ENCODE results near the gene ZNF341.

ZNF341 gene

DNA sequence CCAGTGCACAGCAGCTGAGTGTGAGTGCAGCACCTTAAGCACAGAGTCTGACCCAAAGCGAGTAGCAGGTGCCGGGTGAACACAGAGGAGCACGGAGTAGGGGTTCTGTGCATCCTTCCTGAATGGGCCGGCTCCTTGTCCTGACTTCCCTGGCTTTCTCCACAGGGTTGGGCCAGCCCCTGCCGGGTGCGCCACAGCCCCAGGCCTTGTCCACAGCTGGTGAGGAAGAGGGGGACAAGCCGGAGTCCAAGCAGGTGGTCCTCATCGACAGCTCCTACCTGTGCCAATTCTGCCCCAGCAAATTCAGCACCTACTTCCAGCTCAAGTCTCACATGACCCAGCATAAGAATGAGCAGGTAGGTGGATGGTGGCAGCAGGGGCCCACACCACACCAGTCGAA lies 34.9 kb downstream of the ZNF341 start:
- no peak for DNase-seq (ENCODE audit: low read depth in 1 of 2, low spot score in 1 of 2)

DNA sequence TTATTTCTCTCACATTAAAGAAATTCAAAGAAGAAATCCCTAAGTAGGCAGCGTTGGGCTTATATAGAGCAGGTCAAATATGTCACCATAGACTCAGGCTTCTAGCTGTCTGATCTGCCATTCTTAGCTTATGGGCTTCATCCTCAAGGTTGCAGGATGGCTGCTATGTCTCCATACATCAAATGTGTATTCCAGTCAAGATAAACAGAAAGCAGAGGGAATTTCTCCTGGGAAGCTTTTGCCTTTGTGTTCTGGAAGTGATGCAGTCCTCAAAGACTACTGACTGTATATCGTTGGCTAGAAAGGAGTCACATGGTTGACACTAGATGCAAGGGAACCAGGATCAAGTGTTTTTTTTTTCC lies 36.0 kb downstream of the ZNF341 start:
- no peak for DNase-seq (ENCODE audit: low read depth in 1 of 2, low spot score in 1 of 2)

DNA sequence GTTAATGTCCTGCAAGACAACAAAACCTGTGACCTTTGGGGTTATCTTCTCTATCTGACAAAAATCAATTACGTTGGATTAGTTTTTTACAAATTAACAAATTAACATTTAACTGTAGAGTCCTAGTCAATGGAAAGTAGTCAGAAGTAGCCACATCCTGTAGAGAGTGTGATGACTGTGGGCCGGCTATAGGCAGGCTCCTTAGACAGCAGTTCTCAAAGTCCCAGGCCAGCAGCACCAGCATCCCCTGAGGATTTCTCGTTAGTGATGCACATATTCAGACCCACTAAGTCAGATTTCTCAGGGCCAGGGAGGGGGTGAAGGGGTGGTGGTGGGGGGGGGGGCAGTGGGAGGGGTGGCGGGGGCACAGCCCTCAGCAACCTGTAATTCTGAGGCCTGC lies 37.2 kb downstream of the ZNF341 start:
- no peak for DNase-seq (ENCODE audit: low read depth in 1 of 2, low spot score in 1 of 2)

DNA sequence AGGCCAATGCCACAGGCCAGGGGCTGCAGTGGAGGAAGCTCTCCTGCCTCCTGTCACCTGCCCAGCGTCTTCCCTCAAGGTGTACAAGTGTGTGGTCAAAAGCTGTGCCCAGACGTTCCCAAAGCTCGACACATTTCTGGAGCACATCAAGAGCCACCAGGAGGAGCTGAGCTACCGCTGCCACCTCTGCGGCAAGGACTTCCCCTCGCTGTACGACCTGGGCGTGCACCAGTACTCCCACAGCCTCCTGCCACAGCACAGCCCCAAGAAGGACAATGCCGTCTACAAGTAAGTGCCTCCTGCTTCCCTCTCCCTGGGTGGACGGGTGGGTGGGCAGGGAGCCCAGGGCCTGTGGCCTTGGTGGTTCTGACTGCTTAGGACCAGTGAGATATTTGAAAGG lies 38.2 kb downstream of the ZNF341 start:
- no peak for DNase-seq (ENCODE audit: low read depth in 1 of 2, low spot score in 1 of 2)

DNA sequence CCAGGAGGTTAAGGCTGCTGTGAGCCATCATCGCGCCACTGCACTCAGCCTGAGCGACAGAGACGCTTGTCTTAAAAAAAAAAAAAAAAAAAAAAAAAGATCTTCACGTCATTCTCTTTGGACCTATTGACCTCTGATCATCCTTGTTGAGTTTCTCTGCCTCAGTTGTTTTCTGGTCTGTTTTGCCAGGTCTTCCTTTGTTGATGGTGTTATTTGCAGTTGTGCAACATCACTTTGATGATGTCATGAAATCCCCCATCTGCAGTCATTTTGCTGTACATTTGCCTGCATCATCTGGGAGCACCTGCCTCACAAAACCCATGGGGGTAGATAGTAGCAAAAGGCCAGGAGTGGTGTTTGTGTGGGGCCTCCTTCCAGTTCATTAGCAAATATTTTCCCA lies 40.1 kb downstream of the ZNF341 start:
- no peak for DNase-seq (ENCODE audit: low read depth in 1 of 2, low spot score in 1 of 2)

DNA sequence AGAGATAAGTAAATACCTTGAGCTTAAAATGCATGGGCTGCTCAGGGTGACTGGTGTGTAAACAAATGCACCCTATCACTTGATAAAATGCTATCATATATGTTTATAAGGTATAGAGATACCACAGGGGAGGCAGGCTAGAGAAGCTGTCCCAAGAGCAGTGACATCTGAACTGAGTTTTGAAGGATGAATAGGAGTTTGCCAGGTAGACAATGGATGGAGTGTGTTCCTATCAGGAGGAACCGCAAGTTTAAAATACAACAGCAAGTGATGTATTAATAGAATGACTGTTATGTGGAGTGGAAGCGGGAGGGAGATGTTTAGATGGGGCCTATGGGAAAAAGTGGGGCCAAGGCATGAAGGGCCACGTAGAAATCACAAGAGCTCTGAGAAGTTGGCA lies 40.6 kb downstream of the ZNF341 start:
- no peak for DNase-seq (ENCODE audit: low read depth in 1 of 2, low spot score in 1 of 2)

DNA sequence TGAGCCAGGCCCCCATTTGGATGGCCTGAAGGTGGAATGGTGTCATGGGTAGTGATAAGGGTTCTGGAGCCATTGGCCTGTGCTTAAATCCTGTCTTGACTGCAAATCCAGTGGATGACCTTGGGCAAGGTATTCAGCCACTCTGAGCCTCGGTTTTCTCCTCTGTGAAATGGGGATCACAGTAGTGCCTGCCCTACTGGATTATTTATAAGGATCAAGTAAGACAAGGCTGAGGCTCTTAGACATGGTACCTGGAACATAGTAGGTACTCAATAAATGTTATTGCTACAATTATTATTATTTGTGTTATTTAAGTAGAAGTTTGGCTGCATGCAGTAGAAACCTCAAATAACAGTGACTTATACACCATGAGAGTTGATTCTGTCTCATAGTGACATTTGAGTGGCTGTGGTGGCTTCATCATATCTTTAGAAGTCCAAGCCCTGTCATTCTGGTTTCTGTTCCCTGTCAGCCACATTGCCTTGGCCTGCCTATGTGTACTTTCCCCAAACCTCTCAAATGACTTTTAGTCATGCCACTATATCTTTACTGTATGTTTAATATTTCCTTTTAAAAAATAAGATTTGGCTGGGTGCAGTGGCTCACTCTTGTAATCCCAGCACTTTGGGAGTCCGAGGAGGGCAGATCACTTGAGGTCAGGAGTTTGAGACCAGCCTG lies 41.8 kb downstream of the ZNF341 start:
- DNase-seq (ENCODE audit: low read depth in 1 of 2, low spot score in 1 of 2): no peak

DNA sequence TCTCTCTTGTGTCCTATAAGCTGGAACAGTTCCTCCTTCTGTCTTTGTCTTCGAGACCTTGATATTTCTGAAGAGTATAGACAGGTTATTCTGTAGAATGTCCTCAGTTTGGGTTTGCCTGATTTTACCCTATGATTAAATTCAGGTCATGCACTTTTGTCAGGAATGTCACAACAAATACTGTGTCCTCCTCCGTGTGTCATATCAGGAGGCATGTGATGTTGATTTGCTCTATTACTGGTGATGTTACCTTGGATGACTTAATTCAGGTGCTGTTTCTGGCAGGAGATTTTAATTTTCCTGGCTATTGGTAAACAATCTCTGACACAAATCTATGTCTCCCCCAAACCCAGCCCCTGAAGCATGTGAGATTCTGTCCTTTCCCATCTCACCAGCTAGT lies 46.0 kb downstream of the ZNF341 start:
- no peak for DNase-seq (ENCODE audit: low read depth in 1 of 2, low spot score in 1 of 2)

DNA sequence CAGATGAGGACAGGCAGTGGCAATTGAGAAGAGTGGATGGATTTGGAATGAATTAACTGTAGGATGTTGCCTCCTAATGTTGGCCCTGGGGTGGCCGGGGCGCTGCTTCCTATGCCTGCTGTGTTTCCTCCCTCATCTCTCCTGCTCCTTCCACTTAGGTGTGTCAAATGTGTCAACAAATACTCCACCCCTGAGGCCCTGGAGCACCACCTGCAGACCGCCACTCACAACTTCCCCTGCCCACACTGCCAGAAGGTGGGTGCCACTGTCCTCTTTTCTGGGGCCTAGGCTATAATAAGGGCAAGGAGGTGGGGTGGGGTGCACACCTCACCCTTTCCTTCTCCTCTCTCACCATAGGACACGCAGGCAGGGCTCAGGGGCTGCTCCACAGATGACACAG lies 49.3 kb downstream of the ZNF341 start:
- no peak for DNase-seq (ENCODE audit: low read depth in 1 of 2, low spot score in 1 of 2)

DNA sequence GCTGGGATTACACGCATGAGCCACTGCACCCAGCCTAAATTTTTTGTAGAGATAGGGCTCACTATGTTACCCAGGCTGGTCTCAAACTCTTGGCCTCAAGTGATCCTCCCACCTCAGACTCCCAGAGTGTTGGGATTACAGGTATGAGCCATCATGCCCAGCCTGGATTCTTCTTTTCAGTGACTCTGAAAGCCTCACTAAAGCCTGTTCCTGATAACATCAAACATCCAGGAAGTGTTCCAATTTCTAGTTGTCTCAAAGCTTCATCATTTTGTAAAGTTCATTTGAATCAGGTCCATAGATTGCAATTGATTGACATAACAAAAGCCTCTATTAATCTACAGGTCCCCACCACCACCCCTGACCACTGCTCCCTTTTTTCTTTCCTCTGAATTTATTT lies 50.1 kb downstream of the ZNF341 start:
- DNase-seq (ENCODE audit: low read depth in 1 of 2, low spot score in 1 of 2): no peak

DNA sequence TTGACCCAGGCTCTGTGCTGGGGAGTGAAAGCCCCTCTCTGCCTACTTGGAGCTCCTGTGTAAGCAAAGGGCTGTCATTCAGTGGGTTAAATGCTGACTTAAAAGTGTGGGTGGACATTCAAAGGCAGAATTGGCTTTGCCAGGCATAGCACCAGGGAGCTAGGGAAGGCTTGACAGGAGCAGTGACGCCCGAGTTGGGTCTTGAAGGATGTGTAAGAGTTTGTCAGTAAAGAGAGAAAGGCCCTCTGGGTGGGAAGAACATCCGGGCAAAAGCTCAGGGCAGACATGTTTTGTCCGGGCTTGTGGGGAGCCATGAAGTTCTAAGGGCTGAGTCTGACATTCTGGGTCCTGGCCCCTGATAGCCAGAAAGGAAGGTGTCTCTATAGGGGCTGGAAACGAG lies 51.5 kb downstream of the ZNF341 start:
- DNase-seq (ENCODE audit: low read depth in 1 of 2, low spot score in 1 of 2): no peak

DNA sequence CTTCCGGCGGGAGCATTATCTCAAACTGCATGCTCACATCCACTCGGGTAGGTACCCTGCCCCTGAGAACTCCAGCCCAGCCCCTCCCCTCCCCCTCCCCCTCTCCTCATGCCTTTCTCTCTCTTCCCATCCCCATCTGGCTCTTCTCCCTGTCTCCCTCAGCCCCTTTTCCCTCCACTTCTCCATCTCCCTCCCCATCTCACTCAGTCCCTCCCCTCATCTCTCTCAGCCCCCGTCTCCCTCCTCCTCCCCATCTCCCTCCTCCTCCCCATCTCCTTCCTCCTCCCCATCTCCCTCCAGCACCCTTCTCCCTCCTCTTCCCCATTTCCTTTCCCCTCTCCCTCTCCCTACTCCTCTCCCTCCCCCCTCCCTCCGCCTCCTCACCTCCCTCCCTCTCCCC lies 52.0 kb downstream of the ZNF341 start:
- no peak for DNase-seq (ENCODE audit: low read depth in 1 of 2, low spot score in 1 of 2)

DNA sequence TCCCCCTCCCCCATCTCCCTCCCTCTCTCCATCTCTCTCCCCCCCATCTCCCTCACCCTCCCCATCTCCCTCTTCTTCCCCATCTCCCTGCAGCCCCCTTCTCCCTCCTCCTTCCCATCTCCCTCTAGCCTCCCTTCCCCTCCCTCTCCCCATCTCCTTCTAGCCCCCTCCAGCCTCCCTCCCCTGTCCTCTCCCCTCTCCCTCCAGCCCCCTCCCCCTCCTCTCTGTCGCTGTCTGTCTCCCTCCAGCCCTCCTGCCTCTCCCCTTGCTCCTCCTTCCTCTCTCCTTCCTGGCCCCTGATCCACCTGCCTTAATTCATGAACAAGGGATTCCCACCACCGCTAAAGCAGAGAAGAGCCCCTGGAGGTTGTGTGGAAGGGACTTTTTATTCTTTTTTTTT lies 52.4 kb downstream of the ZNF341 start:
- DNase-seq (ENCODE audit: low read depth in 1 of 2, low spot score in 1 of 2): no peak

DNA sequence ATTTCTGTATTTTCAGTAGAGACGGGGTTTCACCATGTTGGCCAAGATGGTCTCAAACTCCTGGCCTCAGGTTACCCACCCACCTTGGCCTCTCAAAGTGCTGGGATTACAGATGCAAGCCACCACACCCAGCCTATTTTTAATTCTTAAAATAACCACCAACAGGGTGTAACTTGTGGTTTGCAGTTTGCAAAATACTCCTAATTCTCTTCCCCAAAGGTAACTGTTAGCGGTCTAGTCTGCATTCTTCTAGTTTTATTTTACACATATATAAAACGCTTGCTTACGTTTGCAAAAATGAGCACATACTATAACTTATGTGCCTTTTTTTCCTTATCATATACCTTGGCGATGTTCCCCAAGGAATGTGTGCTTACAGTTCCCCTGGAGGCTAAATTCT lies 53.7 kb downstream of the ZNF341 start:
- no peak for DNase-seq (ENCODE audit: low read depth in 1 of 2, low spot score in 1 of 2)

DNA sequence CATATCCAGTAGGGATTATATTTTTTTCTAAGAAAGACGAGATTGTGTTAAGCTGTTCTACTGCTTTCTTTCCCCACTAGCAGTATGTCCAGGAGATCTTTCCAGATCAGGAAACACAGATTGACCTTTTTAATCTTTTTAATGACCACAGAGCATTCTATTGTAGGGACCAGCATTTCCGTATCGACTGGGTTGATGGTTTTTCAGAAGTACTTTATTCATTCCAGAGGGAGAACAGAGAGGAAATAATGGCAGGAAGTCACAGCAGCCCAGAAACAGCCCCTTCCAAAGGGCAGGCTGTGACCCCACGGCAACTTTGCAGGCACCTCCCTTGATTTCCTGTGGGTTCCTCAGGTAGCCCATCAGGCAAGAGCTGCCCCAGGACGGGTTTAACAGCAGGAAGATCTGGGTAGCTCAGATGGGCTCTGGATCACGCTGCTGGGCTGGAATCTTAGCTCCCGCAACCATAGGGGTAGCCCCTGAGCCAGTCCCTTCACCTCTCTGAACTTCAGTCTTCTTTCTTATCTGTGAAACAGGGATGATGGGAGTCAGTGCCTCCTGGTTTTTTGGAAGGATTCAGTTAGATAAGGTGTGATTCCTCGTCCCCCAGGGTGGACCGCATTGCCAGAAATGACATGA lies 55.6 kb downstream of the ZNF341 start:
- DNase-seq (ENCODE audit: low read depth in 1 of 2, low spot score in 1 of 2): no peak

DNA sequence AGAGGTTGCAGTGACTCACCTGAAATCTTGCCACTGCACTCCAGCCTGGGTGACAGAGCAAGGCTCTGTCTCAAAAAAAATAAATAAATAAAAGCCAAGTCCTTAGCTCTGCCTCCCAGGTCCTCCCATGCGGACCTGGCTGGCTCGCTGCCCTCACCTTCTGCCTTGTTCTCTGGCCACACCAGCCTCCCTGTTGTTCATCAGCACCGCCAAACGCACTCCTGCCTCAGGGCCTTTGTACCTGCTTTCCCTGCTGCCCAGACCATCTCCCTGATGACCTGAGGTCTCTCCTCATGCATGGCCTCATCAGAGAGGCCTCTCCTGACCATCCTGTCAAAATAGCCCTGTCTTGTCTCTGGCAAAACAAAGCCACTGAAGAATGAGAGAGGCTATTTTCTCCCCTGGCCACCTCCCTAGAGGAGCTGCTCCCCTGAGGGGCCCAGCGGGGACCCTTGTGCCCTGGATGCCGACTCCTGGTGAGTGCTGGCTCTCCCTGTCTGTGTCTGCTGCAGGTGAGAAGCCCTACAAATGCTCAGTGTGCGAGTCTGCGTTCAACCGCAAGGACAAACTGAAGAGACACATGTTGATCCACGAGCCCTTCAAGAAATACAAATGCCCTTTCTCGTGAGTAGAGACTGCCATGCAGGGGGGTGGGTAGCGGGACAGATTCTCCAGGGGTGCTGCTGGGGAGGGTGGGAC lies 56.7 kb downstream of the ZNF341 start:
- no peak for DNase-seq (ENCODE audit: low read depth in 1 of 2, low spot score in 1 of 2)

DNA sequence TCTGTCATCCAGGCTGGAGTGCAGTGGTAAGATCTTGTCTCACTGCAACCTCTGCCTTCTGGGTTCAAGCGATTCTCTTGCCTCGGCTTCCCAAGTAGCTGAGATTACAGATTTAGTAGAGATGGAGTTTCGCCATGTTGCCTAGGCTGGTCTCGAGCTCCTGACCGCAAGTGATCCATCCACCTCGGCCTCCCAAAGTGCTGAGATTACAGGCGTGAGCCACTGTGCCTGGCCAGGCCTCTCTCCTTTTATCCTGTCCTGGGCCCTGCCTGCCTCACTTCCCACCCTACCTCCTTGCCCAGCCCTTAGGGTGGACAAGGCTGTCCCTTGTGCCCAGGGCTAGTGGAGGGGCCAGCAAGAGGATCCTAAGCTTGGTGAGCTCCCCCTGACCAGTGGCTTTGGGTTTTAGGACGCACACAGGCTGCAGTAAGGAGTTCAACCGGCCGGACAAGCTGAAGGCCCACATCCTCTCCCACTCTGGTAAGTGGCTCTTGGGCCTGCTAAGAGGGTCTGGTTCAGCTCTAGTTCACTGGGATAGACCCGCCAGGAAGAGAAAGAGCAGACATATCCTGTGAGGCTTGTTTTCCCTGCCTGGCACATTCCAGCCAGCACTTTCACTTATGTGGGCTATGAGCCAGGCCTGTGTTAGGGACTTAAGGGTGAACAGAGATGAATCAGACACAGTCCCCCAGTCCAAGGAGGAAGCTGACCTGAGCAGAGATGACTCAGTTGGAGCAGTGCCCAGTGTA lies 57.5 kb downstream of the ZNF341 start:
- no peak for DNase-seq (ENCODE audit: low read depth in 1 of 2, low spot score in 1 of 2)

DNA sequence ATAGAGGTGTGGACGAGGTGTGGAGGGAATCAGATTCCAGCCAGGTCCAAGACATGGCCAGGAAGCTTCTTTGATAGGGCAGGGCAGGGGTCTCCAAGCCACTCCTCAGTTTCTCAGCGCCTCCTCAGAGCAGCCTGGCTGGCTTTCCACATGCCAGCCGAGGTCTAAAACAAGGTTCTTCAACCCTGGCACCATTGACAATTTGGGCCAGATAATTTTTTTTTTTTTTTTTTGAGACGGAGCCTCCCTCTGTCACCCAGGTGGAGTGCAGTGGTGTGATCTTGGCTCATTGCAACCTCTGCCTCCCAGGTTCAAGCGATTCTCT lies 58.0 kb downstream of the ZNF341 start:
- no peak for DNase-seq (ENCODE audit: low read depth in 1 of 2, low spot score in 1 of 2)

DNA sequence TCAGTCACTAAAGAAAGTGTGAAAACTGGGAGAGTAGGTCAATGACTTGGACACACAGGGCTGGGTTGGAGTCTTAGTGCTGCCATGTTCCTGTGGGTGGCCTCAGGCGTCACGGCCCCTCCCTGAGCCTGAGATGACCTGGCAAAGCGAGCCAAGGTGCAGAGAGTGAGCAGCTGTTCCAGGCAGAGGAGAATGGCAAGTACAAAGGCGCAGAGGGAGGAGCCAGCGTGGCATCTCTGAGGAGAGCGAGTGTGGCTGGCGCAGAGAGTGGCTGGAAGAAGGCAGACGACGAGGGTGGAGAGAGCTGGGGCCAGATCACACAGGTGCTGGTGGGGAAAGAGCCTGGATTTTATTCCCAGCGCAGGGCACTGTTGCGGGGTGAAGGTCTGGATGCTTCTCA lies 58.8 kb downstream of the ZNF341 start:
- no peak for DNase-seq (ENCODE audit: low read depth in 1 of 2, low spot score in 1 of 2)

DNA sequence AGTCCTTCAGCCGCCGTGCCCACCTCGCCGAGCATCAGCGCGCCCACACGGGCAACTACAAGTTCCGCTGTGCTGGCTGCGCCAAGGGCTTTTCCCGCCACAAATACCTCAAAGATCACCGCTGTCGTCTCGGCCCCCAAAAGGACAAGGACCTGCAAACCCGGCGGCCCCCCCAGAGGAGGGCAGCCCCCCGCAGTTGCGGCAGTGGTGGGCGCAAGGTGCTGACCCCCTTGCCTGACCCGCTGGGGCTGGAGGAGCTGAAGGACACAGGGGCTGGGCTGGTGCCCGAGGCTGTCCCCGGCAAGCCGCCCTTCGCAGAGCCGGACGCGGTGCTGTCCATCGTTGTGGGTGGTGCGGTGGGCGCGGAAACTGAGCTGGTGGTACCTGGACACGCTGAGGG lies 59.2 kb downstream of the ZNF341 start:
- no peak for DNase-seq (ENCODE audit: low read depth in 1 of 2, low spot score in 1 of 2)

DNA sequence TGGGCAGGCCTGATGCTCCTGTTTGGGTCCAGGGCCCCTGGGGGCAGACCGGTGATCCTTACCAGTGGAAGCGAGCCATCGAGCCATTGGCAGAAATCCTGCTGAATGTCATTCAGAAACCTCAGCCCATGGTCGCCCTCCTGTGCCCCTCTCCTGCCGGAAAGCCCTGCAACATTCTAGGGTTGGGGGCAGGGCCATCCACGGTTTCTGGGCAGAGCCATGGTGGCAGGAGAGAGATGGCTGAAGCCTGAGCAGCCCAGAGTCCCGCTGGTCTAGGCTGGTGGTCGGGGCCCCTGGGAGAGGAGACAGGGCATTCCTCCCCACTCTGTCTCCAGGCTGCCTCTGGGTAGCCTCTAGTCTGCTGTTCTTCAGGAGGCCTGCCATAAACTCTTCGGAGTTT lies 59.7 kb downstream of the ZNF341 start:
- no peak for DNase-seq (ENCODE audit: low read depth in 1 of 2, low spot score in 1 of 2)

DNA sequence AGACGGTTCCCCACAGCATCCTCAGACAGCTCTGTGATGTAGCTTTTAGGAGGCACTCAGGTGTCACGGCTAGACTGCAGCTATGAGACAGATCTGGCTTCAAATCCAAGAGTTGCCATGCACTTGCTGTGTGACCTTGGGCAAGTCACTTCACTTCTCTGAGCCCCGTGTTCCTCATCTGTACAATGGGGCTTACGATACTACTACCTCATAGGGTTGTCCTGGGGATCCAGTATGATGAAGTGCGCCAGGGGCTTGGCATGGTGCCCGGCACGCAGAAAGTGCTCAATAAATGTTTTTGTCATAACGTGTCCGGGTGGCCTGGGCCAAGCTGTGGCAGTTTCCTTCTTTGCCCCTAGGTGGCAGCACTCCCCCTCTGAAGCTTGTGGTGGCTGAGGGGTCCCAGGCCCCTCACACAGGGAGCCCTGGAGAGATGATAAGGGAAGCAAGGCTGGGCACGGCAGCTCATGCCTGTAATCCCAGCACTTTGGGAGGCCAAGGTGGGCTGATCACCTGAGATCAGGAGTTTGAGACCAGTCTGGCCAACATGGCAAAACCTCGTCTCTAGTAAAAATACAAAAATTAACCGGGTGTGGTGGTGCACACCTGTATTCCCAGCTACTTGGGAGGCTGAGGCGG lies 60.3 kb downstream of the ZNF341 start:
- peak; percentile 12 to 33 for DNase-seq (ENCODE audit: low read depth in 1 of 2, low spot score in 1 of 2)

All from stimulated activated CD4-positive, alpha-beta T cell treated with anti-CD3 and anti-CD28 coated beads, Interleukin-15, amount 100 ng/mL, for 1 hour (primary cell).